ENCODE measurements around the gene ATAD5. TPM values are rescaled to one million over a fixed set of nuclear protein-coding genes. Genes with fewer than 3 reads are reported as not detected.
A peak's percentile ranks its signal among the peaks of the same experiment; 100 is the strongest.

Gene ATAD5
- total and polyA plus RNA-seq, 2 of the 13 experiments (the other 11 are each of a cell fraction or from before 2014, with no cell fraction given) = 1.8 to 10.7 TPM

- TF ChIP-seq, protein P1, sequence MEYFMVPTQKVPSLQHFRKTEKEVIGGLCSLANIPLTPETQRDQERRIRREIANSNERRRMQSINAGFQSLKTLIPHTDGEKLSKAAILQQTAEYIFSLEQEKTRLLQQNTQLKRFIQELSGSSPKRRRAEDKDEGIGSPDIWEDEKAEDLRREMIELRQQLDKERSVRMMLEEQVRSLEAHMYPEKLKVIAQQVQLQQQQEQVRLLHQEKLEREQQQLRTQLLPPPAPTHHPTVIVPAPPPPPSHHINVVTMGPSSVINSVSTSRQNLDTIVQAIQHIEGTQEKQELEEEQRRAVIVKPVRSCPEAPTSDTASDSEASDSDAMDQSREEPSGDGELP (IDR thresholded peaks at IDR 0.05; ENCODE audit: borderline replicate concordance, low read depth) = peak; percentile 49; the same call in 1 of the 2 replicates
- TF ChIP-seq EZH2 (conservative IDR thresholded peaks at IDR 0.05; ENCODE audit: low read depth, low read length) (no peak), POLR2A (IDR thresholded peaks at IDR 0.05; ENCODE audit: insufficient read depth in 1 of 2, low read depth in 2 of 2, low read length in 2 of 2) (peak; percentile 72 to 77; a peak in 3 of 4 replicates), IKZF5 (CRISPR knock-in tag; IDR thresholded peaks at IDR 0.05) (peak; percentile 90), MAX (IDR thresholded peaks at IDR 0.05) (no peak; the same call in 1 of the 2 replicates), ZHX2 (IDR thresholded peaks at IDR 0.05; ENCODE audit: low read depth) (peak; percentile 63; the same call in 1 of the 2 replicates), ZHX2 (CRISPR knock-in tag; IDR thresholded peaks at IDR 0.05; ENCODE audit: borderline replicate concordance) (peak; percentile 74; the same call in 1 of the 2 replicates), RFX3 (CRISPR knock-in tag; IDR thresholded peaks at IDR 0.05) (no peak), ZNF451 (CRISPR knock-in tag; IDR thresholded peaks at IDR 0.05) (no peak), HDAC2 (CRISPR knock-in tag; IDR thresholded peaks at IDR 0.05) (peak; percentile 88)
- TF ChIP-seq, protein P2, sequence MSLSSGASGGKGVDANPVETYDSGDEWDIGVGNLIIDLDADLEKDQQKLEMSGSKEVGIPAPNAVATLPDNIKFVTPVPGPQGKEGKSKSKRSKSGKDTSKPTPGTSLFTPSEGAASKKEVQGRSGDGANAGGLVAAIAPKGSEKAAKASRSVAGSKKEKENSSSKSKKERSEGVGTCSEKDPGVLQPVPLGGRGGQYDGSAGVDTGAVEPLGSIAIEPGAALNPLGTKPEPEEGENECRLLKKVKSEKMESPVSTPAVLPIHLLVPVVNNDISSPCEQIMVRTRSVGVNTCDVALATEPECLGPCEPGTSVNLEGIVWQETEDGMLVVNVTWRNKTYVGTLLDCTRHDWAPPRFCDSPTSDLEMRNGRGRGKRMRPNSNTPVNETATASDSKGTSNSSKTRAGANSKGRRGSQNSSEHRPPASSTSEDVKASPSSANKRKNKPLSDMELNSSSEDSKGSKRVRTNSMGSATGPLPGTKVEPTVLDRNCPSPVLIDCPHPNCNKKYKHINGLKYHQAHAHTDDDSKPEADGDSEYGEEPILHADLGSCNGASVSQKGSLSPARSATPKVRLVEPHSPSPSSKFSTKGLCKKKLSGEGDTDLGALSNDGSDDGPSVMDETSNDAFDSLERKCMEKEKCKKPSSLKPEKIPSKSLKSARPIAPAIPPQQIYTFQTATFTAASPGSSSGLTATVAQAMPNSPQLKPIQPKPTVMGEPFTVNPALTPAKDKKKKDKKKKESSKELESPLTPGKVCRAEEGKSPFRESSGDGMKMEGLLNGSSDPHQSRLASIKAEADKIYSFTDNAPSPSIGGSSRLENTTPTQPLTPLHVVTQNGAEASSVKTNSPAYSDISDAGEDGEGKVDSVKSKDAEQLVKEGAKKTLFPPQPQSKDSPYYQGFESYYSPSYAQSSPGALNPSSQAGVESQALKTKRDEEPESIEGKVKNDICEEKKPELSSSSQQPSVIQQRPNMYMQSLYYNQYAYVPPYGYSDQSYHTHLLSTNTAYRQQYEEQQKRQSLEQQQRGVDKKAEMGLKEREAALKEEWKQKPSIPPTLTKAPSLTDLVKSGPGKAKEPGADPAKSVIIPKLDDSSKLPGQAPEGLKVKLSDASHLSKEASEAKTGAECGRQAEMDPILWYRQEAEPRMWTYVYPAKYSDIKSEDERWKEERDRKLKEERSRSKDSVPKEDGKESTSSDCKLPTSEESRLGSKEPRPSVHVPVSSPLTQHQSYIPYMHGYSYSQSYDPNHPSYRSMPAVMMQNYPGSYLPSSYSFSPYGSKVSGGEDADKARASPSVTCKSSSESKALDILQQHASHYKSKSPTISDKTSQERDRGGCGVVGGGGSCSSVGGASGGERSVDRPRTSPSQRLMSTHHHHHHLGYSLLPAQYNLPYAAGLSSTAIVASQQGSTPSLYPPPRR (CRISPR knock-in tag; IDR thresholded peaks at IDR 0.05; ENCODE audit: borderline replicate concordance) = peak; percentile 52; the same call in 1 of the 2 replicates
- TF ChIP-seq, protein P3, sequence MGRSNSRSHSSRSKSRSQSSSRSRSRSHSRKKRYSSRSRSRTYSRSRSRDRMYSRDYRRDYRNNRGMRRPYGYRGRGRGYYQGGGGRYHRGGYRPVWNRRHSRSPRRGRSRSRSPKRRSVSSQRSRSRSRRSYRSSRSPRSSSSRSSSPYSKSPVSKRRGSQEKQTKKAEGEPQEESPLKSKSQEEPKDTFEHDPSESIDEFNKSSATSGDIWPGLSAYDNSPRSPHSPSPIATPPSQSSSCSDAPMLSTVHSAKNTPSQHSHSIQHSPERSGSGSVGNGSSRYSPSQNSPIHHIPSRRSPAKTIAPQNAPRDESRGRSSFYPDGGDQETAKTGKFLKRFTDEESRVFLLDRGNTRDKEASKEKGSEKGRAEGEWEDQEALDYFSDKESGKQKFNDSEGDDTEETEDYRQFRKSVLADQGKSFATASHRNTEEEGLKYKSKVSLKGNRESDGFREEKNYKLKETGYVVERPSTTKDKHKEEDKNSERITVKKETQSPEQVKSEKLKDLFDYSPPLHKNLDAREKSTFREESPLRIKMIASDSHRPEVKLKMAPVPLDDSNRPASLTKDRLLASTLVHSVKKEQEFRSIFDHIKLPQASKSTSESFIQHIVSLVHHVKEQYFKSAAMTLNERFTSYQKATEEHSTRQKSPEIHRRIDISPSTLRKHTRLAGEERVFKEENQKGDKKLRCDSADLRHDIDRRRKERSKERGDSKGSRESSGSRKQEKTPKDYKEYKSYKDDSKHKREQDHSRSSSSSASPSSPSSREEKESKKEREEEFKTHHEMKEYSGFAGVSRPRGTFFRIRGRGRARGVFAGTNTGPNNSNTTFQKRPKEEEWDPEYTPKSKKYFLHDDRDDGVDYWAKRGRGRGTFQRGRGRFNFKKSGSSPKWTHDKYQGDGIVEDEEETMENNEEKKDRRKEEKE (IDR thresholded peaks at IDR 0.05) = no peak
Measured at GRCh38 chr17:30831663-30832437, at the start of gene ATAD5 (continued).

Data from HepG2 (cell line).